Karpas-422 (cell line): ENCODE data around the gene ARHGEF35. TPM values are rescaled to one million over a fixed set of nuclear protein-coding genes. Genes with fewer than 3 reads are reported as not detected.
"Not testable (repeated sequence)": the region's sequence is repeated elsewhere in the genome, so short reads cannot be mapped to it uniquely, and the experiment has no call there.

ENCODE experiments used
- DNase-seq: peaks from one replicate; pipeline ENCODE4 v3.0.0-alpha.2; 2015
- H2AFZ ChIP-seq: fragments of 200-600 bp; sonication (generic); 2 replicates; pipeline ENCODE4 v1.6.1; 2014; ENCODE audit warnings: antibody characterized with exemption, low read length, mixed read lengths
- H3K27ac ChIP-seq: fragments of 200-600 bp; sonication (generic); 2 replicates; pipeline ENCODE4 v1.5.1; 2014; ENCODE audit warnings: mild to moderate bottlenecking, low read length, moderate library complexity
- H3K27me3 ChIP-seq: fragments of 200-600 bp; sonication (generic); 2 replicates; pipeline ENCODE4 v1.6.1; 2014; ENCODE audit warnings: low read length, mixed read lengths
- H3K36me3 ChIP-seq: fragments of 200-600 bp; sonication (generic); 2 replicates; pipeline ENCODE4 v1.6.1; 2014; ENCODE audit warnings: low read length, mixed read lengths; ENCODE audit not compliant: insufficient read depth
- H3K4me1 ChIP-seq: fragments of 200-600 bp; sonication (generic); 2 replicates; pipeline ENCODE4 v1.6.1; 2014; ENCODE audit warnings: mild to moderate bottlenecking, low read length, mixed read lengths
- H3K4me2 ChIP-seq: fragments of 200-600 bp; sonication (generic); 2 replicates; pipeline ENCODE4 v1.6.1; 2014; ENCODE audit warnings: low read length, low read depth, mild to moderate bottlenecking; ENCODE audit not compliant: poor library complexity, severe bottlenecking
- H3K4me3 ChIP-seq: fragments of 200-600 bp; sonication (generic); 2 replicates; pipeline ENCODE4 v1.5.1; 2014; ENCODE audit warnings: mild to moderate bottlenecking, antibody characterized with exemption, low read length, mixed read lengths
- H3K79me2 ChIP-seq: fragments of 200-600 bp; sonication (generic); 2 replicates; pipeline ENCODE4 v1.6.1; 2014; ENCODE audit warnings: mild to moderate bottlenecking, low read length, mixed read lengths
- H3K9ac ChIP-seq: fragments of 200-600 bp; sonication (generic); 2 replicates; pipeline ENCODE4 v1.6.0; 2014; ENCODE audit warnings: low read length
- H3K9me2 ChIP-seq: fragments of 200-600 bp; sonication (generic), shearing (Covaris generic); replicated peaks from 2 replicates; pipeline ENCODE4 v1.6.0; 2014; ENCODE audit warnings: mild to moderate bottlenecking, low read length, moderate library complexity; ENCODE audit not compliant: insufficient read depth
- H3K9me3 ChIP-seq: fragments of 300-700, 200-600 bp; sonication (generic); 2 replicates; pipeline ENCODE4 v1.6.1; 2014; ENCODE audit warnings: low read length, mixed read lengths
- H4K20me1 ChIP-seq: fragments of 200-600 bp; sonication (generic); 2 replicates; pipeline ENCODE4 v1.6.1; 2014; ENCODE audit warnings: mild to moderate bottlenecking, antibody characterized with exemption, low read length, low read depth; ENCODE audit not compliant: insufficient read depth
- total RNA-seq: library from RNA; depleted of rRNA; stranded (reverse); fragments of >200 nt; shearing (Covaris generic); gene quantifications from 2 replicates; pipeline ENCODE4 v1.2.3, GENCODE V29; 2014; ENCODE audit warnings: low replicate concordance

ARHGEF35 gene
- total RNA-seq, 1 experiment from 2014 or later = 0.30 TPM

GRCh38 chr7:144223675-144224074, 28.0 kb upstream of the ARHGEF35 start:
- H3K9me2 ChIP-seq, DNase-seq, H3K79me2 ChIP-seq, H2AFZ ChIP-seq, H3K27ac ChIP-seq, H3K9ac ChIP-seq, H3K27me3 ChIP-seq, H3K4me1 ChIP-seq, H3K9me3 ChIP-seq, H3K4me3 ChIP-seq, H3K4me2 ChIP-seq, H4K20me1 ChIP-seq, H3K36me3 ChIP-seq: not testable (repeated sequence)

DNA sequence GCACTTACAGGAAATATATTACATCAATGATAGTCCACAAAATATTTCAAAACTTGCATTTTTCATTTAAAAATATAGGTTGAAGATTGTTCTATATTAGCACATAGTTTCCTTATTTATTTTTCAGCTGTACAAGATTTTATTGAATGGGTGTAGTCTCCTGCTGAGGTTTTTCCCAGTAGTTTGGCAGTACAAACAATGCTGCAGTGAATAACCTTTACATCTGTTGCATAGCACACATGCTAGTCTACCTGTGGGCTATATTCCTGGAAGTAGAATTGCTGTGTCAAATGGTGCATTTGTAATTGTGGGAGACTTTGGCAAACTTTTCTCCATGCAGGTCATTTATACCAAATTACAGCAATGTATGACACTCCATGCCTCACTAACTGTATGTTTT, 24.9 kb upstream of the ARHGEF35 start:
- H3K9me2 ChIP-seq, H2AFZ ChIP-seq, H4K20me1 ChIP-seq, H3K79me2 ChIP-seq, H3K4me2 ChIP-seq, H3K27ac ChIP-seq, H3K4me1 ChIP-seq, H3K9ac ChIP-seq, H3K27me3 ChIP-seq, DNase-seq, H3K36me3 ChIP-seq, H3K4me3 ChIP-seq, H3K9me3 ChIP-seq: not testable (repeated sequence)

GRCh38 chr7:144219149-144219548, 23.5 kb upstream of the ARHGEF35 start:
- H3K9me2 ChIP-seq, H3K4me1 ChIP-seq, H4K20me1 ChIP-seq, H3K36me3 ChIP-seq, H2AFZ ChIP-seq, DNase-seq, H3K9ac ChIP-seq, H3K79me2 ChIP-seq, H3K4me2 ChIP-seq, H3K4me3 ChIP-seq, H3K27ac ChIP-seq, H3K27me3 ChIP-seq, H3K9me3 ChIP-seq: not testable (repeated sequence)

DNA sequence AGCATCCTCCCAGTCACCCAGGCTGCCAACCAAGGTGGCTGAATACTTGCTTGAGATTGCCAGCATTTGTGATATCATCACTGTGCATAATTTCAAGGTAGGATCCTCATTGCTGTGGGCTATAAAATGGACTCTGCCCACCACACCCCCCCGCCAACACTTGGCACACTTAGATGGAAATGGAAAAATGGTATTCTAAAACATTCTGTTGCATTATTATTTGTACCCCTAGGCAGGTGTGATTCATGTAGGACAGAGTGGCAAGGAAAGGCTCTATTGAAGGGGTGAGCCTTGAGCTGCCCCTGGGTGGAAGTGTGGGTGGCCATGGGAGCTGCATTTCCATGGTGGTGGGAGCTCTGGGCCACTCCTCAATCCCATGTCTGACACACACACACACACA, 22.9 kb upstream of the ARHGEF35 start:
- DNase-seq, H4K20me1 ChIP-seq, H3K27ac ChIP-seq, H3K79me2 ChIP-seq, H3K36me3 ChIP-seq, H3K9me3 ChIP-seq, H3K4me1 ChIP-seq, H3K27me3 ChIP-seq, H3K4me3 ChIP-seq, H3K9me2 ChIP-seq, H2AFZ ChIP-seq, H3K9ac ChIP-seq, H3K4me2 ChIP-seq: not testable (repeated sequence)

- not testable (repeated sequence) for H2AFZ ChIP-seq, H3K9ac ChIP-seq, H3K4me2 ChIP-seq, H3K4me1 ChIP-seq, DNase-seq, H3K9me2 ChIP-seq, H3K27me3 ChIP-seq, H3K9me3 ChIP-seq, H4K20me1 ChIP-seq, H3K27ac ChIP-seq, H3K36me3 ChIP-seq, H3K4me3 ChIP-seq, H3K79me2 ChIP-seq
Observed at GRCh38 chr7:144217200-144217599, 21.6 kb upstream of the ARHGEF35 start.

DNA sequence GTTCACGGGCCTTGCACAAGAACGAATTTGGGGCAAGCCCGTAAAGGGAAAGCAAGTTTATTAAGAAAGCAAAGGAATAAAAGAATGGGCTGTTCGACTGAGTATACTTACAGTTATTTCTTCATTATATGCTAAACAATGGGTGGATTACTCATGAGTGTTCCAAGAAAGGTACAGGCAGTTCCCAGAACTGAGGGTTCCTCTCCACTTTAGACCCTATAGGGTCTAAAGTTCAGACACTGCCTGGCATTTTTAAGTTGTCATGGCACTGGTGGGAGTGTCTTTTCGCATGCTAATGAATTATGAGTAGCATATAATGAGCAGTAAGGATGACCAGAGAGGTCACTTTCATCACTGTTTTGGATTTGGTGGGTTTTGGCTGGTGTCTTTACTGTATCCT, 9.7 kb upstream of the ARHGEF35 start:
- not testable (repeated sequence) for H3K4me2 ChIP-seq, DNase-seq, H4K20me1 ChIP-seq, H3K4me3 ChIP-seq, H3K36me3 ChIP-seq, H3K9me3 ChIP-seq, H3K27ac ChIP-seq, H3K9me2 ChIP-seq, H3K9ac ChIP-seq, H3K27me3 ChIP-seq, H3K79me2 ChIP-seq, H2AFZ ChIP-seq, H3K4me1 ChIP-seq

DNA sequence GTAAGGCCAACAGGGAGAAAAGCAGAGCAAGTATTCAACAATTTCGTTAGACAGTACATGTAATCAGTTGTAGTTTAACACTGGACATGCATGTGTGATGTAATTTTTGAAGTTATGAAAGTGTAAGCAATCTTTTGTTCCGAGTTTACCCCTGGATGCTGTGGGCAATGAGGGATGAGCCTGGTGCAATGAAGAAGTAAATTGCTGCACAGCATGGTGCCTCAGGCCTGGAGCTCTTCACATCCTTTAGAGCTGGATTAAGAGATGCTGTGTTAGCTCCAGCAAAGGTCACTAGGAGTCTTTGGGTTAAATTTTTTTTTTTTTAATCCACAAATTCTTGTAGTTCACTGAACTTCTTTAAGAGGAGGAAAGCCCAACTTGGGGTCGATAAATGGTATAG, 7.5 kb upstream of the ARHGEF35 start:
- H3K79me2 ChIP-seq, H3K9me2 ChIP-seq, H3K4me2 ChIP-seq, H3K9me3 ChIP-seq, H3K27ac ChIP-seq, H3K4me3 ChIP-seq, H2AFZ ChIP-seq, H3K4me1 ChIP-seq, H4K20me1 ChIP-seq, DNase-seq, H3K9ac ChIP-seq, H3K36me3 ChIP-seq, H3K27me3 ChIP-seq: not testable (repeated sequence)

DNA sequence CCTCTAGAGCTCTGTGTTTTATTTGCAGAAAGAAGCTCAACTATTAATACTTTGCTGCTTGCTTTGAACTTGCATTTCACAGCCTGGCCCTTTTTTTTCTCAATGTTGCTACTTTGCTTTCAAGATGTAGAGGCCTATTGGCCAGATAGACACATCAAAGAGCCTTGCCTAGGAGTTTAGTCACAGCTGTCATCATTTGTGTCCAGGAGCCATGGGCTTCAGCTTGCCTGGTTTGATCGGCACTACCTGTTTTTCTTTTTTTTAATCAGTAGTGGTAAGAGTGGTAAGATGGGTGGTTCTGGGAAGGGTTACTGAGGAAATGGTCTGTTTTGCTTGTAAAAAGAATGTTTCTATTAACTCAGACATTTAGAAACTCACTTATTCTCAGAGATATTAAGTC, 6.3 kb upstream of the ARHGEF35 start:
- H3K9me2 ChIP-seq, H3K9me3 ChIP-seq, H4K20me1 ChIP-seq, H3K27me3 ChIP-seq, DNase-seq, H3K36me3 ChIP-seq, H3K79me2 ChIP-seq, H2AFZ ChIP-seq, H3K9ac ChIP-seq, H3K4me3 ChIP-seq, H3K4me1 ChIP-seq, H3K4me2 ChIP-seq, H3K27ac ChIP-seq: not testable (repeated sequence)

DNA sequence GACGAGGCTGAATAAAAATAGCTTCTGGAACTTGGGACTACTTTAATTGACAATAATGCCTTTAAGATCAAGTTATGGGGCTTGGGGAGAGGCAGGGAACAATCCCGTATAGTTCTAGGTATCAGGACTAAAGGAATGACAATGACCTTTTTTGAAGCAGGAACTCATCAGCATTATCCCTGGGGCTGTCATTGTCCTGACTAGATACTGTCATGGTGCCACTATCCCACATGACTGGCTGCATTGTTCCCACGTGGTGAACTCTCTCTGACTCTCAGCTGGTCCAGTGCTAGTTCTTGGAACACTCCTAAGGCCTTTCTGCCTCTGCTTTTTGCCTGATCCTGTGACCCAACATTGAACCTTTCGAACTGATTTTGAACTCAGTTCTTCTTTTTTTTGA, 3.3 kb upstream of the ARHGEF35 start:
- H3K4me3 ChIP-seq, H3K79me2 ChIP-seq, H2AFZ ChIP-seq, H3K9me2 ChIP-seq, H4K20me1 ChIP-seq, H3K4me2 ChIP-seq, H3K9ac ChIP-seq, H3K9me3 ChIP-seq, H3K4me1 ChIP-seq, DNase-seq, H3K36me3 ChIP-seq, H3K27me3 ChIP-seq, H3K27ac ChIP-seq: not testable (repeated sequence)
